ENCODE measurements around the gene FHOD3. TPM values are rescaled to one million over a fixed set of nuclear protein-coding genes. Genes with fewer than 3 reads are reported as not detected.

The FHOD3 gene
- polyA plus RNA-seq, 2 of the 4 experiments (the other 2 are of a cell fraction): 2.5 to 3.6 TPM

DNA sequence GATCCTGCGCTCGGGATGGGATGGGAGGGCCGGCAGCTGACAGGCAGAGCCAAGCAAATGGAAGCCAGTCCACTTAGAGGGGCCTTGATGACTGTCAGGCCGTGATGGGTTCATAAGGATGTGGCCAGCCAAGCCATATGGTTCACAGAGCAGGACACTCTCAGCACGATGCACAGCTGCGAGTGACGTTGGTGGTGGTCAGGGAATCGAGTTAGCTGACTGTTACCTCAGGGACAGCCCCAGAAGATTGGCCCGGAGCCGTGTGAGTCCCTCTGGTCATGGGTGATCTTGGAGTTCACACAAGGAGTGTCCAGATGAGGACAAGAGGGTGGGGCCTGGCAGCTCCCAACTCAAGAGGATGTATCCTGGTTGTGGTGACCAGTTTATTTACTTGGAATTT, 461.1 kb downstream of the FHOD3 start:
- DNase-seq (ENCODE audit: low read depth in 1 of 2, low spot score in 1 of 2) (no peak), ATAC-seq (no peak), FAIRE-seq (no peak)
- Histone ChIP-seq H3K4me2 (no peak overlapping the region), H3K9me3 (no peaks in the 10 kb centered on the region), H3K4me3 (no peak overlapping the region), H3K4me1 (no peaks in the 10 kb centered on the region), H3K27ac (no peak overlapping the region)
- WGBS (ENCODE audit: missing lambda C conversion rate): 66% methylated on average over 5 of the region's 10 CpGs
- ChIA-PET POLR2A (no interaction called here), CTCF (interaction anchor here (3.6 kb wide), 1 partner anchor 71 kb away, joined by 26 read pairs; no protein-coding TSS in a partner anchor)
- TF ChIP-seq MAFK (IDR thresholded peaks at IDR 0.05; ENCODE audit: partially characterized antibody): no peak

GRCh38 chr18:36759167-36759776, 461.8 kb downstream of the FHOD3 start:
- no peak for ATAC-seq
- POLR2A ChIA-PET: no interaction called here
- no peaks in the 10 kb centered on the region for H3K9me3 ChIP-seq
- no peak overlapping the region for H3K4me2 ChIP-seq
- 26% methylated on average over 6 of the region's 6 CpGs for WGBS (ENCODE audit: missing lambda C conversion rate)
- no peak for DNase-seq (ENCODE audit: low read depth in 1 of 2, low spot score in 1 of 2)
- H3K27ac ChIP-seq: no peak overlapping the region
- H3K4me3 ChIP-seq: no peak overlapping the region
- no peaks in the 10 kb centered on the region for H3K4me1 ChIP-seq
- CTCF ChIA-PET: interaction anchor here (3.6 kb wide), 1 partner anchor 71 kb away, joined by 26 read pairs; no protein-coding TSS in a partner anchor
- TF ChIP-seq HOXA7 (CRISPR knock-in tag; IDR thresholded peaks at IDR 0.05): no peak
- no peak for TF ChIP-seq EP300 (IDR thresholded peaks at IDR 0.05)
- TF ChIP-seq ZC3H11A (IDR thresholded peaks at IDR 0.05): no peak
- no peak for TF ChIP-seq RARB (CRISPR knock-in tag; IDR thresholded peaks at IDR 0.05)
- TF ChIP-seq, protein P1, sequence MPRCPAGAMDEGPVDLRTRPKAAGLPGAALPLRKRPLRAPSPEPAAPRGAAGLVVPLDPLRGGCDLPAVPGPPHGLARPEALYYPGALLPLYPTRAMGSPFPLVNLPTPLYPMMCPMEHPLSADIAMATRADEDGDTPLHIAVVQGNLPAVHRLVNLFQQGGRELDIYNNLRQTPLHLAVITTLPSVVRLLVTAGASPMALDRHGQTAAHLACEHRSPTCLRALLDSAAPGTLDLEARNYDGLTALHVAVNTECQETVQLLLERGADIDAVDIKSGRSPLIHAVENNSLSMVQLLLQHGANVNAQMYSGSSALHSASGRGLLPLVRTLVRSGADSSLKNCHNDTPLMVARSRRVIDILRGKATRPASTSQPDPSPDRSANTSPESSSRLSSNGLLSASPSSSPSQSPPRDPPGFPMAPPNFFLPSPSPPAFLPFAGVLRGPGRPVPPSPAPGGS (IDR thresholded peaks at IDR 0.05): no peak
- TF ChIP-seq KDM1A (IDR thresholded peaks at IDR 0.05; ENCODE audit: low read depth): no peak
- TF ChIP-seq, protein P2, sequence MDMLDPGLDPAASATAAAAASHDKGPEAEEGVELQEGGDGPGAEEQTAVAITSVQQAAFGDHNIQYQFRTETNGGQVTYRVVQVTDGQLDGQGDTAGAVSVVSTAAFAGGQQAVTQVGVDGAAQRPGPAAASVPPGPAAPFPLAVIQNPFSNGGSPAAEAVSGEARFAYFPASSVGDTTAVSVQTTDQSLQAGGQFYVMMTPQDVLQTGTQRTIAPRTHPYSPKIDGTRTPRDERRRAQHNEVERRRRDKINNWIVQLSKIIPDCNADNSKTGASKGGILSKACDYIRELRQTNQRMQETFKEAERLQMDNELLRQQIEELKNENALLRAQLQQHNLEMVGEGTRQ (IDR thresholded peaks at IDR 0.05): no peak
- TF ChIP-seq ZSCAN20 (CRISPR knock-in tag; IDR thresholded peaks at IDR 0.05): no peak
- FAIRE-seq: no peak

DNA sequence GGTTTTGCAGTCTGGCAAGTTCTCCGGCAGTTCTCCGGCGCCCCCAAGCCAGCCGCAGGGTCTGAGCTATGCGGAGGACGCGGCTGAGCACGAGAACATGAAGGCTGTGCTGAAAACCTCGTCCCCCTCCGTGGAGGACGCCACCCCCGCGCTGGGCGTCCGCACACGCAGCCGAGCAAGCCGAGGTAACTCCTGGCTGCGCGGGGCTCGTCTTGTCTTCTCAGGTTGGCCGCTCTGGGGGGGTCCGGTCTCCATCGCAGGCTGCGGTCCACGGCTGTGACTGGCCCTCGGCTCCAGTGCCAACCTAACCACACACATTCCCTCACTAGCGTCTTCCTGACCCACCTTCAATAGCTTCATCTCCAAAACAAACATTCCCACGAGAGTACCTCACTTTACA, 463.1 kb downstream of the FHOD3 start:
- no peak for FAIRE-seq
- H3K4me2 ChIP-seq: no peak overlapping the region
- no peak for ATAC-seq
- H3K27ac ChIP-seq: no peak overlapping the region
- no peaks in the 10 kb centered on the region for H3K9me3 ChIP-seq
- no peak for DNase-seq (ENCODE audit: low read depth in 1 of 2, low spot score in 1 of 2)
- ChIA-PET POLR2A (no interaction called here), CTCF (interaction anchor here (1.2 kb wide), 1 partner anchor 665 kb away, joined by 3 read pairs; no protein-coding TSS in a partner anchor)
- H3K4me1 ChIP-seq: no peaks in the 10 kb centered on the region
- H3K4me3 ChIP-seq: no peak overlapping the region
- no peak for TF ChIP-seq SREBF2 (IDR thresholded peaks at IDR 0.05)
- no peak for TF ChIP-seq FOSB (CRISPR knock-in tag; IDR thresholded peaks at IDR 0.05)
- WGBS (ENCODE audit: missing lambda C conversion rate): 84% methylated on average over 29 of the region's 29 CpGs

GRCh38 chr18:36761186-36761698, 463.7 kb downstream of the FHOD3 start:
- Histone ChIP-seq H3K27ac (no peak overlapping the region), H3K9me3 (no peaks in the 10 kb centered on the region), H3K4me2 (no peak overlapping the region), H3K4me1 (no peaks in the 10 kb centered on the region), H3K4me3 (no peak overlapping the region)
- TF ChIP-seq HMGXB4 (CRISPR knock-in tag; IDR thresholded peaks at IDR 0.05; ENCODE audit: borderline replicate concordance) (no peak), HOXA7 (CRISPR knock-in tag; IDR thresholded peaks at IDR 0.05) (no peak), NPAS2 (CRISPR knock-in tag; IDR thresholded peaks at IDR 0.05; ENCODE audit: borderline replicate concordance) (no peak), RARB (CRISPR knock-in tag; IDR thresholded peaks at IDR 0.05) (no peak), POLR2AphosphoS2 (conservative IDR thresholded peaks at IDR 0.05; ENCODE audit: low read length) (no peak), MAX (IDR thresholded peaks at IDR 0.05) (no peak), HOXB5 (CRISPR knock-in tag; IDR thresholded peaks at IDR 0.05) (no peak), FOSB (CRISPR knock-in tag; IDR thresholded peaks at IDR 0.05) (no peak), CEBPB (IDR thresholded peaks at IDR 0.05) (no peak), CBX8 (IDR thresholded peaks at IDR 0.05) (no peak), ATOH8 (CRISPR knock-in tag; IDR thresholded peaks at IDR 0.05; ENCODE audit: low read depth) (no peak), EHMT2 (IDR thresholded peaks at IDR 0.05; ENCODE audit: low read depth) (no peak), CBX2 (IDR thresholded peaks at IDR 0.05; ENCODE audit: borderline replicate concordance, low read depth) (no peak)
- POLR2A ChIA-PET: no interaction called here
- WGBS (ENCODE audit: missing lambda C conversion rate): 71% methylated on average over 12 of the region's 12 CpGs
- FAIRE-seq: no peak
- ATAC-seq: 0 out of 6 replicates have a peak, but pooled peaks of 1 of the 2 experiments have one; percentile 29
- CTCF ChIA-PET: interaction anchor here (1.0 to 1.2 kb wide), 2 partner anchors 9 to 665 kb away, joined by 3 read pairs; no protein-coding TSS in a partner anchor
- DNase-seq (ENCODE audit: low read depth in 1 of 2, low spot score in 1 of 2): no peak
